ENCODE results near the gene ELP4. TPM values are rescaled to one million over a fixed set of nuclear protein-coding genes. Genes with fewer than 3 reads are reported as not detected.

Gene ELP4
- total RNA-seq, 1 donor from 2014 or later = 23.4 TPM

DNA sequence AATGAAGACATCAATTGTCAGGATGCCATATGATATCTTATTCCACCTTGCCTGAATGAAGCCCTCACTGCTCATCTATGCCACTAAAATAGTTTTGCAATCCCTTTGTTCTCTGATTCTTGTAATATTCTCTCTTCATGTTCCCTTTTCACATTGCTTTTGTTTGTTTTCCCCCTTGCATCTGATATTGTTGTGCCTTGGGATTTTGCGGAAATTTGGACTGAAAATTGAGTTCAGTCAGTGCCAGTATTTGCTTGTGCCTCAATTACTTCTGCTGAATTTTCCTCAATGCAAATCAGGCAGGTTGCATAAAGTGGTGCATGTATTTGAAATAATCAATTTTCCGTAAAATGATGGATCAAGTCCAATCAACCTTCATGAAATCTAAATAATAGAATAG, 203.3 kb downstream of the ELP4 start:
- no peak overlapping the region for H3K27ac Mint-ChIP-seq
- DNase-seq (ENCODE audit: low spot score, unreplicated experiment) = no peak
- H3K4me3 Mint-ChIP-seq (ENCODE audit: low read depth) = no peak overlapping the region
- no peaks in the 10 kb centered on the region for H3K27me3 Mint-ChIP-seq
- no peaks in the 10 kb centered on the region for H3K4me1 Mint-ChIP-seq (ENCODE audit: low read depth)
- no peaks in the 10 kb centered on the region for H3K36me3 Mint-ChIP-seq (ENCODE audit: insufficient read depth)
- H3K9me3 Mint-ChIP-seq (ENCODE audit: low read depth) = no peaks in the 10 kb centered on the region
- TF ChIP-seq, protein P1, sequence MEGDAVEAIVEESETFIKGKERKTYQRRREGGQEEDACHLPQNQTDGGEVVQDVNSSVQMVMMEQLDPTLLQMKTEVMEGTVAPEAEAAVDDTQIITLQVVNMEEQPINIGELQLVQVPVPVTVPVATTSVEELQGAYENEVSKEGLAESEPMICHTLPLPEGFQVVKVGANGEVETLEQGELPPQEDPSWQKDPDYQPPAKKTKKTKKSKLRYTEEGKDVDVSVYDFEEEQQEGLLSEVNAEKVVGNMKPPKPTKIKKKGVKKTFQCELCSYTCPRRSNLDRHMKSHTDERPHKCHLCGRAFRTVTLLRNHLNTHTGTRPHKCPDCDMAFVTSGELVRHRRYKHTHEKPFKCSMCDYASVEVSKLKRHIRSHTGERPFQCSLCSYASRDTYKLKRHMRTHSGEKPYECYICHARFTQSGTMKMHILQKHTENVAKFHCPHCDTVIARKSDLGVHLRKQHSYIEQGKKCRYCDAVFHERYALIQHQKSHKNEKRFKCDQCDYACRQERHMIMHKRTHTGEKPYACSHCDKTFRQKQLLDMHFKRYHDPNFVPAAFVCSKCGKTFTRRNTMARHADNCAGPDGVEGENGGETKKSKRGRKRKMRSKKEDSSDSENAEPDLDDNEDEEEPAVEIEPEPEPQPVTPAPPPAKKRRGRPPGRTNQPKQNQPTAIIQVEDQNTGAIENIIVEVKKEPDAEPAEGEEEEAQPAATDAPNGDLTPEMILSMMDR (IDR thresholded peaks at IDR 0.05; ENCODE audit: unreplicated experiment) = no peak

DNA sequence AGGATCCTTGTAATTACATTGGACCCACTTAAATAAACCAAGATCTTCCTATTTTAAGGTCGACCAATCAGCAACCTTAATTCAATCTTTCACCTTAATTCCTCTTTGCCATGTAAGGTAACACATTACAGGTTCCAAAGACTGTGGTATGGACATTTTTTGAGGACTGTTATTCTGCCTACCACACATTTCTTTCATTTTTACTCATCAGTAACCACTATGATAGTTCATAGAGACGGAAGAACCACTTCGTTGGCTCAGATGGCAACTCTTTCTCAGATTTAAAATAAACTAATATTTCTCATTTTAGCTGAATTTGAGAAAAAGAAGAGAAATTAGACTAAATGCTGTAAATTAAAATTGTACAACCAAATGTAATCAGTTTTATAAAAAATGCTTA, 205.3 kb downstream of the ELP4 start:
- H3K27ac Mint-ChIP-seq = no peak overlapping the region
- no peaks in the 10 kb centered on the region for H3K4me1 Mint-ChIP-seq (ENCODE audit: low read depth)
- H3K4me3 Mint-ChIP-seq (ENCODE audit: low read depth) = no peak overlapping the region
- TF ChIP-seq, protein P1 (IDR thresholded peaks at IDR 0.05; ENCODE audit: unreplicated experiment) = no peak
- no peaks in the 10 kb centered on the region for H3K36me3 Mint-ChIP-seq (ENCODE audit: insufficient read depth)
- no peak for DNase-seq (ENCODE audit: low spot score, unreplicated experiment)
- H3K9me3 Mint-ChIP-seq (ENCODE audit: low read depth) = no peaks in the 10 kb centered on the region
- H3K27me3 Mint-ChIP-seq = no peaks in the 10 kb centered on the region

DNA sequence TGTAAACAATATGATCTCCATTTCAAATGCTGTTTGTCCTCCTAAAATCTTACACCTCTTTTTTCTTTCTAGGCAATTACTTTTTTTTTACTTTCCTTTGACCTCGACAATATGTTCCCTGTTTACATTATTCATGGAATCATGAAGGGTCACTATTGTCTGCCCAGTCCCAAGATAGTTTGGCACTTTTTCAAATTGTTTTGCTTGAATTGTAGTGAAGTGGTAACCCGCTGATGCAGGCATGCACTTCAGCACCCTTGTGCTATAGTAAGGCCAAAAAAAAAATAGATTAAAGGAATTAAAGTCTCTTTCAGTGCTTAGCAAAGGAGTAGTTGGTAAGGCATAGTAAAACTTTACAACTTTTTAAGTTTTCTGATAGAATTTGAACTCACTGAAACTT, 210.7 kb downstream of the ELP4 start:
- no peak for DNase-seq (ENCODE audit: low spot score, unreplicated experiment)
- TF ChIP-seq, protein P1 (IDR thresholded peaks at IDR 0.05; ENCODE audit: unreplicated experiment) = no peak
- Mint-ChIP-seq H3K27me3 (no peaks in the 10 kb centered on the region), H3K27ac (no peak overlapping the region), H3K9me3 (ENCODE audit: low read depth) (no peaks in the 10 kb centered on the region), H3K36me3 (ENCODE audit: insufficient read depth) (no peaks in the 10 kb centered on the region), H3K4me3 (ENCODE audit: low read depth) (no peak overlapping the region), H3K4me1 (ENCODE audit: low read depth) (no peaks in the 10 kb centered on the region)

DNA sequence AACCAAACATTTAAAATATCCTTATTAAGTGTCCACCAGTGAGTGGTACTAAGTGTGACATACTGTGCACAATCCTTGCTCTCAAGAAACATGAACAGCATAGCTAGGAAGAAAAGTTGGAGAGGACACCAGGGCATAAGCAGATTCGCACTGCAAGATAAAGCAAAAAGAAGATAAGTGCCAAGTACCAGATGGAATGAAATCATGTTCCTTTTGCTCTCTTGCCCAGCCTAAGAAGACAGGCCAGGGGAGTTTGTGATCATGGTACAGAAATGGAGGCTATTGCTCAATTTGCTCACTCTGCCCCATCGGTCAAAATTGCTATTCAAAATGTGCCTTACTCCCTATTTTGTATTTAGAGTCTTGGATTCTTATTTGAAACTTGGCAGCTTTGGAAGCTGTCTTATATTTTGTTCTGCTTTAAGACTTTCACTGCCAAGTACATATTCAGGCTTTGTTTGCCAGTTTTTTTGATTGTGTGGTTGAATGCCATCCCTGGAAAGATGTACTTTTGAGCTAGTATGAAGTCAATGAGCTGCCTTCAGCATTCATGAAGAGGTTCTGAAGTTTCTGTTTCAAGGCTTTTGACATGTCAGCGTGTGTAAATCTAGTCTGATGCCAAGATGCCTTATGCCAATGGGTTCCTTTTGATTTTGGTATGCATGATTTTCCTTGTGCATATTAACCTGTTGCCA, 211.3 kb downstream of the ELP4 start:
- Mint-ChIP-seq H3K27ac (no peak overlapping the region), H3K9me3 (ENCODE audit: low read depth) (no peaks in the 10 kb centered on the region), H3K4me3 (ENCODE audit: low read depth) (no peak overlapping the region), H3K36me3 (ENCODE audit: insufficient read depth) (no peaks in the 10 kb centered on the region), H3K4me1 (ENCODE audit: low read depth) (no peaks in the 10 kb centered on the region), H3K27me3 (no peaks in the 10 kb centered on the region)
- TF ChIP-seq, protein P1 (IDR thresholded peaks at IDR 0.05; ENCODE audit: unreplicated experiment) = no peak
- no peak for DNase-seq (ENCODE audit: low spot score, unreplicated experiment)

DNA sequence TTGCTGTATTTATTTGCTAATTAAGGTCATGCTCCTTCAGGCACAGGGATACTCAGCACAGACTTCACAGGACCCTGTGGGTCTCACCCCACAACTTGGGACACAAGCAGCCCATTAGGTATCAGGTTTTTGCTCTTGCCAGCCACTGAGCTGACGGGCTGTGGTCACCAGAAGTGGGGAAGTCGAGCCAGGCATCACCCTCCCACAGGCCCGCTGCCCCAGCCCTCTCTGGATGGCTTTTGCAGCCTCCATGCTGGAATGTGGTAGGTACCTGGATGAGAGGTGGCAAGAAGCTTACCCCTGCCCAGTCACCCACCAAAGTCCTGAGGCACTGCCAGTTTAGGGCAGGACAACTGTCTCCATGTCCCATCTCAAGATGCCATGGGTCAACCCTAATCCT, 213.2 kb downstream of the ELP4 start:
- H3K36me3 Mint-ChIP-seq (ENCODE audit: insufficient read depth) = no peaks in the 10 kb centered on the region

More for the DNA sequence above, 213.2 kb downstream of the ELP4 start:
- H3K4me3 Mint-ChIP-seq (ENCODE audit: low read depth) = no peak overlapping the region
- DNase-seq (ENCODE audit: low spot score, unreplicated experiment) = no peak
- H3K27me3 Mint-ChIP-seq = no peaks in the 10 kb centered on the region
- H3K4me1 Mint-ChIP-seq (ENCODE audit: low read depth) = no peaks in the 10 kb centered on the region
- TF ChIP-seq, protein P1 (IDR thresholded peaks at IDR 0.05; ENCODE audit: unreplicated experiment) = no peak
- H3K9me3 Mint-ChIP-seq (ENCODE audit: low read depth) = no peaks in the 10 kb centered on the region
- no peak overlapping the region for H3K27ac Mint-ChIP-seq

All from progenitor cell of endocrine pancreas (in vitro differentiated cells).